Activated T-helper 1 cell treated with Interleukin-2 at 50 U/mL for 16 hours (primary cell): ENCODE data around the gene HIVEP3.

ENCODE experiments used
- DNase-seq: peaks from one replicate; pipeline ENCODE4 v3.0.0-alpha.2; 2020; ENCODE audit warnings: low read depth

HIVEP3 gene

GRCh38 chr1:41464885-41465284, 453.8 kb downstream of the HIVEP3 start:
- DNase-seq, result no peak

- DNase-seq, result no peak
Observed at GRCh38 chr1:41463516-41463915, 455.2 kb downstream of the HIVEP3 start.

GRCh38 chr1:41462680-41463004, 456.1 kb downstream of the HIVEP3 start:
- no peak for DNase-seq

- DNase-seq, result no peak
Observed at GRCh38 chr1:41461790-41462679, 456.7 kb downstream of the HIVEP3 start.

GRCh38 chr1:41456847-41457540, 461.7 kb downstream of the HIVEP3 start:
- DNase-seq, result no peak
